Urothelium cell line (cell line): ENCODE data around the gene NFIX.

Source experiments
- DNase-seq: peaks from one replicate; pipeline ENCODE4 v3.0.0; 2011; ENCODE audit warnings: low spot score, mixed read lengths
- FAIRE-seq: peaks from 2 replicates; lab custom pipeline; 2011; peaks lifted over from hg19 to GRCh38; lab: Jason Lieb, UNC

The NFIX gene

GRCh38 chr19:13053238-13053637 is 58.0 kb downstream of the NFIX start:
- DNase-seq, result no peak
- no peak for FAIRE-seq

- FAIRE-seq, result peak; percentile 92
These were observed 58.7 kb downstream of the NFIX start for GRCh38 chr19:13053761-13054625.

GRCh38 chr19:13054626-13055212 is 59.4 kb downstream of the NFIX start:
- no peak for FAIRE-seq

More at GRCh38 chr19:13053761-13054625, 58.7 kb downstream of the NFIX start:
- peak; percentile 84 for DNase-seq

GRCh38 chr19:13055213-13056051 is 60.2 kb downstream of the NFIX start:
- peak; percentile 70 for DNase-seq
- FAIRE-seq, result no peak

More at GRCh38 chr19:13054626-13055212, 59.4 kb downstream of the NFIX start:
- no peak for DNase-seq

GRCh38 chr19:13056052-13056660 is 60.9 kb downstream of the NFIX start:
- FAIRE-seq (peak; percentile 35), DNase-seq (peak; percentile 82)

- DNase-seq (no peak), FAIRE-seq (no peak)
These were observed 61.9 kb downstream of the NFIX start for GRCh38 chr19:13057147-13057572.

- no peak for DNase-seq
- FAIRE-seq, result no peak
These were observed 62.5 kb downstream of the NFIX start for GRCh38 chr19:13057744-13058143.

- no peak for DNase-seq
- no peak for FAIRE-seq
These were observed 63.8 kb downstream of the NFIX start for GRCh38 chr19:13058951-13059660.

GRCh38 chr19:13060233-13060963 is 65.1 kb downstream of the NFIX start:
- FAIRE-seq (no peak), DNase-seq (peak; percentile 64)

- FAIRE-seq (peak; percentile 40), DNase-seq (peak; percentile 80)
These were observed 66.0 kb downstream of the NFIX start for GRCh38 chr19:13060964-13061927.

- DNase-seq, result no peak
- no peak for FAIRE-seq
These were observed 67.0 kb downstream of the NFIX start for GRCh38 chr19:13062317-13062716.

GRCh38 chr19:13063461-13064091 is 68.3 kb downstream of the NFIX start:
- FAIRE-seq (no peak), DNase-seq (no peak)

GRCh38 chr19:13064092-13064489 is 68.8 kb downstream of the NFIX start:
- FAIRE-seq (no peak), DNase-seq (no peak)

GRCh38 chr19:13066226-13066625 is 71.0 kb downstream of the NFIX start:
- FAIRE-seq (no peak), DNase-seq (no peak)

GRCh38 chr19:13066933-13067807 is 71.9 kb downstream of the NFIX start:
- no peak for DNase-seq
- FAIRE-seq, result no peak

GRCh38 chr19:13068085-13068846 is 73.0 kb downstream of the NFIX start:
- FAIRE-seq (no peak), DNase-seq (no peak)
